OCI-LY3 (cell line): ENCODE measurements around the gene KLHL29.

Source experiments
- CTCF ChIP-seq: fragments of 200-600, 300-600 bp; sonication (generic); IDR thresholded peaks from 2 replicates; pipeline ENCODE4 v1.5.1; 2014; ENCODE audit warnings: antibody characterized with exemption, low read length, low read depth
- EZH2phosphoT487 ChIP-seq: fragments of 200-600 bp; shearing (Covaris generic); IDR thresholded peaks from 2 replicates; pipeline ENCODE4 v1.6.1; 2018; ENCODE audit warnings: antibody characterized with exemption, mixed run types, low read depth

GRCh38 chr2:23618265-23618664, 233.3 kb downstream of the KLHL29 start:
- TF ChIP-seq EZH2phosphoT487 (no peak), CTCF (no peak)
